GM18870 (cell line): ENCODE data around the gene PRH2.

Source experiments
- ATAC-seq: cut with Tn5 transposase; IDR thresholded peaks from one replicate; pipeline ENCODE4 v1.9.1; 2021; ENCODE audit warnings: moderate library complexity; ENCODE audit not compliant: unreplicated experiment

Gene PRH2

DNA sequence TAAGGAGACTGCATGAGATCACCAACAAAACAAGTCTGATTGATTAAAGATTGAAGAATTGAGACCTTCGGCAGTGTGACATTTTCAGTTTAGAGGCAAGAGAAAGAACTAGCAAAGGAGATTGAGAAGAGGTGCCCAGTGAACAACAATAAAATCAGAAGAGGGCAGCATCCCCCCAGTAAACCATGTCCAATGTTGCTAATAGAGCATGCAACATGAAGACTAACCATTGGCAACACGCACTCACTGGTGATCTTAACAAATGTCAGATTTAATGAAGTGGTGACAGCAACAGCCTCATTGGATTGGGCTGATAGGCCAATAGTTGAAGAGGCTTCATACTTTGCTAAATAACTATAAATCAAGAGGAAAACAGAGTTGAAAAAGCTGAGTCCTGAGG lies 30.8 kb downstream of the PRH2 start:
- no peak for ATAC-seq

DNA sequence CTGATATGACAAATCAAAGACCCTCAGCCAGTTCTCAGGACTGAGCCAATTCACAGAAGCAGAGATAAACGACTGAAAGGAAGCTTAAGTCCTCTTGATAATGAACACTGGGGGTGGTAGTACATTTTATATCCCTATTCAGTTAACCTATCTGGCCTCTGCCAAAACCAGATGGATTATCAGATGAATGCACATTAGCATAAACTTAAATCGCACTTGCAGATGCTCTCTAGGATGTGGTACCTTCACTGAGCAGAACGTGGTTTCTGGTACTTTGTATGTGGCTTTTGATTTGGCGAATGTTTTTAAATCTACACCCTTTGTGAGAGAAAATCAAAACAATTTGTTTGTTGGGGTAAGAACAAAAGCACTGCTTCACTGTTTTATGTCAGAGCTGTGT lies 31.2 kb downstream of the PRH2 start:
- no peak for ATAC-seq

DNA sequence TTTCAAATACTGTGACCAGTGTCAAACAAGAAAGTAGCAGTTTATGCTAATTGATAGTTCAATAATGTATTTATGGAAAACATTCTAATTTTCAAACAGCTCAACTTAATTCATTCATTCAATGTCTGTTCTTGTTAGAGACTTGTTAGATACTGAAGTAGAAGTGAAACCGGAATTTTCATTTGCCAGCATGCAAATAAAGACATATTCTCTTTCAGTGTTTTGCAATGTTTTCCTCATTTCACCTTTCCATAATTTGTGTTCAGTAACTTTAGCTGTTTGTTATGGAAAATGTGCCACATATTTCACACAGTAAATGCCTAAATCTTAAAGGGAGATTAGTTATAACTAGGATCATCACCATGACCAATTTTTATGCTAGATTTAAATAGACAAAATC lies 36.4 kb downstream of the PRH2 start:
- no peak for ATAC-seq

DNA sequence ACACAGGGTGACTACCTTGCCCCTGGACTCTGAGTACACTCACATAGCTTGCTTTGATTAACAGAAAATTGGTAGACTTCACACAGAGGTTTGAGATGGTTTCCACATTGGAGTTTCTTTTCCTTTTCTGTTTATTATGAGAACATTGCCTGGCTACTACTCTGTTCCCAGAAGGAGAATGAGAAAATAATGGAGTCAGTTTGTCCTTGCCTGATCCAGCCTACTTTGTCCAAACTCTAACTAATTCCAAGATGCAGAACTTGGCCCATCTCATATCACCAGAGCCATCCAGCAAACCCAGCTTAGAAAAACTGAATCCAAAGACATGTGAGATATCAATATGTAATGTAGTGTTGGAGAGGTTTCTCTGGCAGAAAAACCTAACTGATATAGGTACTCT lies 37.3 kb downstream of the PRH2 start:
- no peak for ATAC-seq

DNA sequence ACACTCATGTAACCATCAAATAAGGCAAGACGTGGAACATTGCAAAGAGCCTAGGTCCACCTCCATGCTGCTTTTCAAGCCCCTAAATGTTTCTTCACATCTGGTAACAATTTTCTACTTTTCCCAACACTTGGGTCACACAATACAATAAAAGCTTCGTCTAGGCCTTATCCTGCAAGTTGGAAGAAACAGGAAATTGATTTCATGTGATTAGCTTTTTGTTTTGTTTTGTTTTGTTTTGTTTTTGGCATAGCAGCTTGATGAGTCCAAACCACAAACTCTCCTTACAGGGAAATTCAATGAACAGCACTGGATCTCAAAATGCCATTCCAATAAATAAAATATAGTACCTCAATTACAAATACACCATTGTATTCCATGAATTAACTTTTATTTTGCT lies 38.4 kb downstream of the PRH2 start:
- ATAC-seq: no peak

DNA sequence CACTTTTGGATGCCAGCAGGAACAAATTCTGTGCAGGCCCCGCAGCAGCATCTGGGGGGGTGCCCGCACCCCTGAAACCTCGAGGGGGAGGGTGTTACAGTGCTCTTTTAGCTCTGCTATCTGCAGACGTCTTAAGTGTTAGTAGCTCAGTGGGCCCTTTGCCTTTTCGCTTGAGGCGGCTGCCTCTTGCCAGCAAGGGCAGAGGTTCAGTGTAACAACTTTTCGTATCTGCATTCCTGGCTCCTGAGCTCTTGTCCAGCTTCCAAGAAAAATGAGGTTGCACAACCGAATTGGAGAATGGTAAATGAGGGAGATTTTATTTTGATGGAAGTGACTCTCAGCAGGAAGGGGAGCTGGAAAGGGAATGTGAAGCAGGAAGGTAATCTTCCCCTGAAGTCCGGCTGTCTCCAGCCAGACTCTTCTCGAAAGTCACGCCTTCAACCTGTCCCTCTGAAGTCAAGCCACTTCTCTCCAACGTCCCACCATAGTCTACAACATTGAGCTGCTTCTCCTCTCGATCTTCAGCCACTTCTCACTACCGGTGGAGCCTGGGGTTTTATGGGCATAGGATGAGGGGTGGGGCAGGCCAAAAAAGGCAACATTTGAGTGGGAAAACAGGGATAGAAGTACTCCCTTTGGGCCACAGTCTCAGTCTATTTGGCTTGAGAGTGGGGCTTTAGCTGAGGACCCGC lies 39.9 kb downstream of the PRH2 start:
- no peak for ATAC-seq

DNA sequence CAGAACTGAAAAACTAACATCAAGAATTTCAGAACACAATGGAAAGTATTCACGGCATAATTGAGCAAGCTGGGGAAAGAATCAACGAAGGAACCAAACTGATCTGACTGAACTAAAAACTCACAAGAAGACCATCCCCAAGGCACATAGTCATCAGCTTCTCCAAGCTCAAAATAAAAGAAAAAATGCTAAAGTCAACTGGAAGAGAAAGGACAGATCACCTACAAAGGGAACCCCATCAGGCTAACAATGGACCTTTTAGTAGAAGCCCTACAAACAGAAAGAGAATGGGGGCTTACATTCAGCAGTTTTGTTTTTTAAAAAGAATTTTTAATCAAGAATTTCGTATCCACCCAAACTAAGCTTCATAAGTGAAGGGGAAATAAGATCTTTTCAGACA lies 45.9 kb downstream of the PRH2 start:
- no peak for ATAC-seq

DNA sequence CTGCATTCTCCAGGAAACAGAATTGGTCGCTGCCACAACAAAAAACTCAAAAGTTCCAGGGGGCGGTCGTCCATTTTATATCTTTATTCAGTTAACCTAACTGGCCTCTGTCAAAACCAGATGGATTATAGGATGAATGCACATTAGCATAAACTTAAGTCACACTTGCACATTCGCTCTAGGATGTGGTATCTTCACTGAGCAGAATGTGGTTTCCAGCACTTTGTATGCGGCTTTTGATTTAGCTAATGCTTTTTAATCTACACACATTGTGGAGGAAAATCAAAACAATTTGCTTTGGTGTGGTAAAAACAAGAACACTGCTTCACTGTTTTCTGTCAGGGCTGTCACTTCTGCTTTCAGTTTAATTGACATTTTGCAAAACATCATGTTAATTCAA lies 53.2 kb downstream of the PRH2 start:
- no peak for ATAC-seq
